Parietal lobe (tissue), 1 donor: ENCODE measurements around the gene HES5. TPM values are rescaled to one million over a fixed set of nuclear protein-coding genes. Genes with fewer than 3 reads are reported as not detected.

Experiments
- total RNA-seq: library from RNA; depleted of rRNA; stranded (reverse); fragments of >200 nt; gene quantifications from one replicate; pipeline ENCODE4 v1.2.3, GENCODE V29; 2014

Gene HES5
- 16.0 TPM for total RNA-seq

GRCh38 chr1:2529784-2530512 lies at the start of gene HES5:
TSS of gene HES5 (minus strand) at chr1:2530263. CDS start at chr1:2530164, 99 bp downstream.

GRCh38 chr1:2556277-2556677 lies 26.2 kb upstream of the HES5 start, which contains the start of gene TNFRSF14:
TSS of gene TNFRSF14 (plus strand) at chr1:2556371. CDS start at chr1:2556665, 294 bp downstream.

GRCh38 chr1:2525920-2526823 lies 3.9 kb downstream of the HES5 start, which contains the start of gene PANK4:
TSS of gene PANK4 (minus strand) at chr1:2526596. CDS start at chr1:2526587, 9 bp downstream.

Other genes starting within 250 kb of the HES5 start
- gene MORN1, start 138.7 kb downstream of the HES5 start, total RNA-seq = 20.7 TPM
- 40.4 TPM for gene RER1, start 138.4 kb downstream of the HES5 start, total RNA-seq
- 18.8 TPM for gene PEX10, start 117.7 kb downstream of the HES5 start, total RNA-seq
- 11.0 TPM for gene PLCH2, start 54.0 kb downstream of the HES5 start, total RNA-seq
- gene PANK4, start 3.7 kb downstream of the HES5 start, total RNA-seq = 44.4 TPM
- 2.8 TPM for gene TNFRSF14, start 26.1 kb upstream of the HES5 start, total RNA-seq
- gene PRXL2B, start 56.5 kb upstream of the HES5 start, total RNA-seq = 17.2 TPM
- 7.8 TPM for gene MMEL1, start 102.8 kb upstream of the HES5 start, total RNA-seq